Measurements from ENCODE around the gene GLT8D1. TPM values are rescaled to one million over a fixed set of nuclear protein-coding genes. Genes with fewer than 3 reads are reported as not detected.

The GLT8D1 gene
- total RNA-seq, 2 donors from 2014 or later = 54.4 to 72.2 TPM

- no peaks in the 10 kb centered on the region for H3K4me1 ChIP-seq (ENCODE audit: control insufficient read depth, insufficient read depth, low read length)
- H3K27me3 Mint-ChIP-seq (ENCODE audit: insufficient read depth) = no peaks in the 10 kb centered on the region
- no peak overlapping the region for H3K4me3 Mint-ChIP-seq
- peaks cover 24% of the 10 kb centered on the region for H3K36me3 ChIP-seq (ENCODE audit: control insufficient read depth, insufficient read depth, low read length)
- H3K4me1 Mint-ChIP-seq = peaks cover 7% of the 10 kb centered on the region
- peaks cover 7% of the 10 kb centered on the region for H3K36me3 Mint-ChIP-seq (ENCODE audit: low read depth)
- TF ChIP-seq CTCF (conservative IDR thresholded peaks at IDR 0.05) = no peak
- H3K9ac ChIP-seq (ENCODE audit: extremely low read depth, low read length, poor library complexity, severe bottlenecking) = no peak overlapping the region
- no peak overlapping the region for H3K27ac ChIP-seq (ENCODE audit: low read depth, low read length)
- H3K4me3 ChIP-seq (ENCODE audit: low read length) = no peak overlapping the region
- H3K9me3 Mint-ChIP-seq = no peaks in the 10 kb centered on the region
- 97% methylated on average over 7 of the region's 7 CpGs; no CpG with 5 or more reads in 1 of the 2 experiments for WGBS, 2 experiments (ENCODE audit: insufficient coverage in 1 of 2, insufficient read length in 1 of 2)
- DNase-seq = no peak
- H3K27ac Mint-ChIP-seq = no peak overlapping the region
- H3K9me3 ChIP-seq (ENCODE audit: control insufficient read depth, low read length) = no peaks in the 10 kb centered on the region
- no peaks in the 10 kb centered on the region for H3K27me3 ChIP-seq (ENCODE audit: control insufficient read depth, insufficient read depth, low read length, poor library complexity, severe bottlenecking)
These were observed 2.2 kb downstream of the GLT8D1 start for GRCh38 chr3:52703341-52703740.

- no peak overlapping the region for H3K4me3 Mint-ChIP-seq
- Histone ChIP-seq H3K9me3 (ENCODE audit: control insufficient read depth, low read length) (no peaks in the 10 kb centered on the region), H3K36me3 (ENCODE audit: control insufficient read depth, insufficient read depth, low read length) (peaks cover 67% of the 10 kb centered on the region), H3K27me3 (ENCODE audit: control insufficient read depth, insufficient read depth, low read length, poor library complexity, severe bottlenecking) (no peaks in the 10 kb centered on the region), H3K4me1 (ENCODE audit: control insufficient read depth, insufficient read depth, low read length) (no peaks in the 10 kb centered on the region), H3K27ac (ENCODE audit: low read depth, low read length) (peak overlapping the region; percentile 29), H3K9ac (ENCODE audit: extremely low read depth, low read length, poor library complexity, severe bottlenecking) (no peak overlapping the region), H3K4me3 (ENCODE audit: low read length) (no peak overlapping the region)
- no peaks in the 10 kb centered on the region for H3K9me3 Mint-ChIP-seq
- TF ChIP-seq CTCF (conservative IDR thresholded peaks at IDR 0.05) = no peak
- no peaks in the 10 kb centered on the region for H3K27me3 Mint-ChIP-seq (ENCODE audit: insufficient read depth)
- no peak overlapping the region for H3K27ac Mint-ChIP-seq
- H3K4me1 Mint-ChIP-seq = no peaks in the 10 kb centered on the region
- DNase-seq = no peak
- peaks cover 48% of the 10 kb centered on the region for H3K36me3 Mint-ChIP-seq (ENCODE audit: low read depth)
- 93 to 100% methylated on average over 1 to 4 of the region's 4 CpGs for WGBS, 2 experiments (ENCODE audit: insufficient coverage in 1 of 2, insufficient read length in 1 of 2)
These were observed 8.0 kb downstream of the GLT8D1 start for GRCh38 chr3:52697632-52697965.

GRCh38 chr3:52696830-52697631 lies 8.6 kb downstream of the GLT8D1 start:
- Histone ChIP-seq H3K27me3 (ENCODE audit: control insufficient read depth, insufficient read depth, low read length, poor library complexity, severe bottlenecking) (no peaks in the 10 kb centered on the region), H3K9ac (ENCODE audit: extremely low read depth, low read length, poor library complexity, severe bottlenecking) (no peak overlapping the region), H3K9me3 (ENCODE audit: control insufficient read depth, low read length) (no peaks in the 10 kb centered on the region), H3K36me3 (ENCODE audit: control insufficient read depth, insufficient read depth, low read length) (peaks cover 73% of the 10 kb centered on the region), H3K4me1 (ENCODE audit: control insufficient read depth, insufficient read depth, low read length) (no peaks in the 10 kb centered on the region), H3K27ac (ENCODE audit: low read depth, low read length) (no peak overlapping the region), H3K4me3 (ENCODE audit: low read length) (no peak overlapping the region)
- no peak for DNase-seq
- Mint-ChIP-seq H3K27me3 (ENCODE audit: insufficient read depth) (no peaks in the 10 kb centered on the region), H3K4me3 (no peak overlapping the region), H3K27ac (no peak overlapping the region), H3K9me3 (no peaks in the 10 kb centered on the region), H3K4me1 (no peaks in the 10 kb centered on the region), H3K36me3 (ENCODE audit: low read depth) (peaks cover 52% of the 10 kb centered on the region)
- 90 to 100% methylated on average over 1 to 2 of the region's 2 CpGs for WGBS, 2 experiments (ENCODE audit: insufficient coverage in 1 of 2, insufficient read length in 1 of 2)
- no peak for TF ChIP-seq CTCF (conservative IDR thresholded peaks at IDR 0.05)
